RWPE2 (cell line): ENCODE data around the gene ZNF786.

Experiments
- ATAC-seq: fragments of 200-7000 bp; cut with Tn5 transposase; 3 replicates; pipeline ENCODE4 v1.9.1; 2021; ENCODE audit warnings: low read depth
- DNase-seq: peaks from one replicate; pipeline ENCODE4 v3.0.0-alpha.2; 2020; ENCODE audit warnings: low spot score
- H3K27ac ChIP-seq: fragments of 450-650 bp; 2 replicates; pipeline ENCODE4 v1.5.1; 2017; ENCODE audit warnings: mild to moderate bottlenecking; ENCODE audit not compliant: poor library complexity, severe bottlenecking
- H3K27me3 ChIP-seq: fragments of 250-450 bp; sonication (Bioruptor Pico); 2 replicates; pipeline ENCODE4 v1.5.1; 2021; ENCODE audit warnings: mild to moderate bottlenecking, moderate library complexity; ENCODE audit not compliant: insufficient read depth, poor library complexity, severe bottlenecking
- H3K36me3 ChIP-seq: fragments of 250-450 bp; sonication (Bioruptor Pico); 2 replicates; pipeline ENCODE4 v1.5.1; 2020; ENCODE audit warnings: low read depth, mild to moderate bottlenecking, moderate library complexity
- H3K4me1 ChIP-seq: fragments of 250-450 bp; sonication (Bioruptor Pico); 2 replicates; pipeline ENCODE4 v1.5.1; 2021; ENCODE audit warnings: mild to moderate bottlenecking, moderate library complexity; ENCODE audit not compliant: insufficient read depth, poor library complexity, severe bottlenecking
- H3K4me3 ChIP-seq: fragments of 250-450 bp; sonication (Bioruptor Pico); 2 replicates; pipeline ENCODE4 v1.5.1; 2021; ENCODE audit warnings: mild to moderate bottlenecking, moderate library complexity; ENCODE audit not compliant: severe bottlenecking
- H3K9me3 ChIP-seq: fragments of 250-450 bp; sonication (Bioruptor Pico); 2 replicates; pipeline ENCODE4 v1.5.1; 2021; ENCODE audit warnings: mild to moderate bottlenecking, moderate library complexity; ENCODE audit not compliant: severe bottlenecking
- TF ChIP-seq, protein P1 (sequence below): fragments of 450-650 bp; IDR thresholded peaks from one replicate; pipeline ENCODE4 v1.5.1; 2017; ENCODE audit warnings: mild to moderate bottlenecking, moderate library complexity; ENCODE audit not compliant: poor library complexity, severe bottlenecking

Gene ZNF786

DNA sequence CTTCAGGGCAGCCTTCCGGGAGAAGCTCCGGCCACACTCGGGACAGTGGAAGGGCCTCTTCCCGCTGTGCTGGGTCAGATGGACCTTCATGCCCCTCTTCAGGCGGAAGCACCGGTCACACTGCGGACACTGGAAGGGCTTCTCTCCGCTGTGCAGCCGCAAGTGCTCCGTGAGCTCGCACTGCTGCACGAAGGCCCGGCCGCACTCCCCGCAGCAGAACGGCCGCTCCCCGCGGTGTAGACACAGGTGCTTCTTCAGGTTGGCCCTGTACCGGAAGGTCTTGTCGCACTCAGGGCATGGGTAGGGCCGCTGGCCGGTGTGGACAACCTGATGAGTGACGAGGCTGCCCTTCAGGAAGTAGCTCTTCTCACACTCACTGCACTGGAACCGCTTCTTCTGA, 14.2 kb upstream of the ZNF786 start:
- TF ChIP-seq, protein P1, sequence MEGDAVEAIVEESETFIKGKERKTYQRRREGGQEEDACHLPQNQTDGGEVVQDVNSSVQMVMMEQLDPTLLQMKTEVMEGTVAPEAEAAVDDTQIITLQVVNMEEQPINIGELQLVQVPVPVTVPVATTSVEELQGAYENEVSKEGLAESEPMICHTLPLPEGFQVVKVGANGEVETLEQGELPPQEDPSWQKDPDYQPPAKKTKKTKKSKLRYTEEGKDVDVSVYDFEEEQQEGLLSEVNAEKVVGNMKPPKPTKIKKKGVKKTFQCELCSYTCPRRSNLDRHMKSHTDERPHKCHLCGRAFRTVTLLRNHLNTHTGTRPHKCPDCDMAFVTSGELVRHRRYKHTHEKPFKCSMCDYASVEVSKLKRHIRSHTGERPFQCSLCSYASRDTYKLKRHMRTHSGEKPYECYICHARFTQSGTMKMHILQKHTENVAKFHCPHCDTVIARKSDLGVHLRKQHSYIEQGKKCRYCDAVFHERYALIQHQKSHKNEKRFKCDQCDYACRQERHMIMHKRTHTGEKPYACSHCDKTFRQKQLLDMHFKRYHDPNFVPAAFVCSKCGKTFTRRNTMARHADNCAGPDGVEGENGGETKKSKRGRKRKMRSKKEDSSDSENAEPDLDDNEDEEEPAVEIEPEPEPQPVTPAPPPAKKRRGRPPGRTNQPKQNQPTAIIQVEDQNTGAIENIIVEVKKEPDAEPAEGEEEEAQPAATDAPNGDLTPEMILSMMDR: no peak
- Histone ChIP-seq H3K36me3 (no peaks in the 10 kb centered on the region), H3K27ac (no peak overlapping the region), H3K4me3 (no peak overlapping the region), H3K4me1 (no peaks in the 10 kb centered on the region), H3K27me3 (no peaks in the 10 kb centered on the region), H3K9me3 (no peaks in the 10 kb centered on the region)
- ATAC-seq: no peak
- DNase-seq: no peak

DNA sequence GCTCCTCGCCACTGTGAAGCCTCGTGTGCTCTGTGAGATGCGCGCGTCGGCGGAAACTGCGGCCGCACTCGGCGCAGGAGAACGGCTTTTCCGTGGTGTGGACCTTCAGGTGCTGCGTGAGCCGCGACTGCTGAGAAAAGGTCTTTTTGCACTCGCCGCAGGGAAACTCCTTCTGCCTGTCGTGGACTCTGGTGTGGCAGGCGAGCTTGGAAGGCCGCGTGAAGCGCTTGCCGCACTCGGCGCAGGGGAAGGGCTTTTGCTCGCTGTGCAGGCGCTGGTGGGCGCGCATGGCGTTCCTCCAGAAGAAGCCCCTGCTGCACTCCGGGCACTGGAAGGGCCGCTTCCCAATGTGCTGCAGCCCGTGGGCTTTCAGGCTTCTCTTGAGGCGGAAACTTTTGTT, 13.7 kb upstream of the ZNF786 start:
- TF ChIP-seq, protein P1: no peak
- Histone ChIP-seq H3K4me3 (no peak overlapping the region), H3K27me3 (no peaks in the 10 kb centered on the region), H3K27ac (no peak overlapping the region), H3K9me3 (no peaks in the 10 kb centered on the region), H3K36me3 (no peaks in the 10 kb centered on the region), H3K4me1 (no peaks in the 10 kb centered on the region)
- ATAC-seq (no peak), DNase-seq (no peak)

DNA sequence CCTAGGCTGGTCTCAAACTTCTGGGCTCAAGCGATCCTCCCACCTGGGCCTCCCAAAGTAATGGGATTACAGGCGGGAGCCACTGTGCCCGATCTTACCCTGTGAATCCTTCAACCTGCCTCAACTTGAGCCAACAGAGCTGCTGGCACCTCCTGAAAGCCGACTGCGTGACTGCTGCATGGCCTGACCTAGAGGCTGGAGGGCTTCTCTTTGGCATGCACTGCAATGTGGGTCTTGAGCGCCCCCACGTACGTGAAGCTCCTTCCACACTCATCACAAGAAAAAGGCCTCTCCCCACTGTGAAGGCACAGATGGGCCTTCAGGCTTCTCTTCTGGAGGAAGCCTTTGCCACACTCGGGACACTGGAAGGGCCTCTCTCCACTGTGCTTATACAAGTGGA, 12.9 kb upstream of the ZNF786 start:
- TF ChIP-seq, protein P1: no peak
- Histone ChIP-seq H3K36me3 (no peaks in the 10 kb centered on the region), H3K27me3 (no peaks in the 10 kb centered on the region), H3K9me3 (no peaks in the 10 kb centered on the region), H3K4me1 (no peaks in the 10 kb centered on the region), H3K4me3 (no peak overlapping the region), H3K27ac (no peak overlapping the region)
- DNase-seq: no peak
- no peak for ATAC-seq

DNA sequence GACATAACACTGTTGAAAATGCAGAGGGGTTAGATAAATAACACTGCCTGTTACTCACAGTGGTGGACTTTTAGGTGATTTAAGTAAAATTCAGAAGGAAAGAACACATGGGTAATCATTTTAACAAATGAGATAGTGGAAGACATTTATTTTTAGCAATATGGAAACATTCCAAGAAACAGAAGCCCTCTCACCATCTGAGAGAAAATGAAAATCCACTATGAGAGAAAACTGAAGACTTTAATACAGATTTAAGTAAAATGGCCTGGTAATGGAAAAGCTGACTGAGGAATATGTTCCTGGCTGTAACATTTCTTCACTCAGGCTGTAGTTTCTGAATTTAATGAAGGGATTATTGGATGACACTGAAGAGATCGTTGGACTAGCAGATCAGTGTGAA, 12.1 kb upstream of the ZNF786 start:
- no peak for DNase-seq
- Histone ChIP-seq H3K36me3 (no peaks in the 10 kb centered on the region), H3K4me3 (no peak overlapping the region), H3K9me3 (no peaks in the 10 kb centered on the region), H3K27me3 (no peaks in the 10 kb centered on the region), H3K4me1 (no peaks in the 10 kb centered on the region), H3K27ac (no peak overlapping the region)
- no peak for ATAC-seq
- TF ChIP-seq, protein P1: no peak

DNA sequence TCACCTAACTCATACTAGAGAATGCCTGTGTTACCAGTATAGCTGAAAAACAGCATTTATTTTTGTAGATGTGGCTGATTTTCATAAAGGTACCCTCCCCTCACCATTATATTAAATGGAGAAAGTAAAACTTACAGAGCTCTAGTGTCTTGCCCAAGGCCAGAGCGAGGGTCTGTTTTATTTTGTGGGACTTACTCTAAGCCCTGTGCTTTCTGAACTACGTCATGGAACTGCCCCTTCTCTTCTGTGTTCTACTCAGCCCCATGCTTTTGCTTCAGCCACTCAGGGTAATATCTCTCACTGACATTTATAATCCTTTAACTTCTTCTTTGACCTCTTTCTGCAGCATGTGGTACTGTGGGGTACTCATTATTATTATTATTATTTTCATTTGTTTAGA, 10.3 kb upstream of the ZNF786 start:
- Histone ChIP-seq H3K27ac (no peak overlapping the region), H3K27me3 (no peaks in the 10 kb centered on the region), H3K36me3 (no peaks in the 10 kb centered on the region), H3K9me3 (no peaks in the 10 kb centered on the region), H3K4me1 (no peaks in the 10 kb centered on the region), H3K4me3 (no peak overlapping the region)
- TF ChIP-seq, protein P1: no peak
- no peak for ATAC-seq
- DNase-seq: no peak
